Loucy (cell line): ENCODE results near the gene HERPUD2.

Experiments
- CTCF ChIP-seq: fragments of 200-600 bp; sonication (generic); conservative IDR thresholded peaks from 2 replicates; pipeline ENCODE4 v1.5.1; 2014; ENCODE audit warnings: mild to moderate bottlenecking, antibody characterized with exemption, low read length
- EZH2phosphoT487 ChIP-seq: fragments of 200-600 bp; IDR thresholded peaks from 2 replicates; pipeline ENCODE4 v1.6.1; 2018; ENCODE audit warnings: antibody characterized with exemption, mild to moderate bottlenecking, moderate library complexity, borderline replicate concordance

- TF ChIP-seq EZH2phosphoT487 (no peak), CTCF (no peak)
Observed at GRCh38 chr7:35619863-35620262, 75.1 kb downstream of the HERPUD2 start.
